HepG2 (cell line): Measurements from ENCODE around the gene NFIC. TPM values are rescaled to one million over a fixed set of nuclear protein-coding genes. Genes with fewer than 3 reads are reported as not detected.

Source experiments
- ATAC-seq: fragments of 200-7000 bp; cut with Tn5 transposase; 3 replicates; pipeline ENCODE4 v1.9.1; 2020; ENCODE audit warnings: mild to moderate bottlenecking, moderate library complexity
- BruUV-seq: library from RNA; stranded (reverse); fragments of 400-500 nt; replicated peaks from 2 replicates; lab custom pipeline; 2021; lab: Mats Ljungman, UMichigan
- CTCF ChIA-PET: fragments of 300-600 bp; formaldehyde crosslinking; extraction: SDS; loops from one replicate; lab custom pipeline; 2021; ENCODE audit warnings: low total read pairs, inconsistent platforms, low intra/inter-chr PET ratio; lab: Yijun Ruan, JAX
- POLR2A ChIA-PET: fragments of 350-600 bp; sonication (Branson Sonifier 250); formaldehyde crosslinking; loops from one replicate; lab custom pipeline; 2020; ENCODE audit warnings: antibody characterized with exemption, inconsistent platforms; lab: Yijun Ruan, JAX
- DNase-seq: peaks from one replicate; pipeline ENCODE4 v3.0.0-alpha.2; 2015; ENCODE audit warnings: low spot score
- FAIRE-seq: peaks from 3 replicates; lab custom pipeline; 2011; peaks lifted over from hg19 to GRCh38; lab: Jason Lieb, UNC
- H2AFZ ChIP-seq: one replicate; pipeline ENCODE4 v1.6.1; 2011; ENCODE audit warnings: low read length, inconsistent platforms
- H3K27ac ChIP-seq: fragments of 300-600 bp; 3 replicates; pipeline ENCODE4 v1.8.0; 2011; ENCODE audit warnings: mixed run types, mild to moderate bottlenecking, mixed read lengths, low read length, inconsistent platforms; ENCODE audit not compliant: insufficient read depth; ENCODE audit errors: extremely low read length
- H3K27me3 ChIP-seq, 2 experiments: fragments of 200-600 bp in 1 of 2; 2 replicates in 1 of 2; 3 replicates in 1 of 2; pipeline versions ENCODE4 v1.6.0 to v1.8.0; 2011; ENCODE audit warnings: low read length in 2 of 2, mild to moderate bottlenecking in 2 of 2, moderate library complexity in 2 of 2, inconsistent platforms in 1 of 2; ENCODE audit not compliant: insufficient read depth in 2 of 2, control insufficient read depth in 1 of 2
- H3K36me3 ChIP-seq, 2 experiments: fragments of 200-600 bp in 1 of 2; replicated peaks in 1 of 2; 2 replicates in 1 of 2; 3 replicates in 1 of 2; pipeline versions ENCODE4 v1.5.1 to v1.8.0; 2011; ENCODE audit warnings: low read length in 2 of 2, inconsistent platforms in 1 of 2; ENCODE audit not compliant: insufficient read depth in 2 of 2, control insufficient read depth in 1 of 2
- H3K4me1 ChIP-seq: 2 replicates; pipeline ENCODE4 v1.5.1; 2012; ENCODE audit warnings: low read length, inconsistent platforms; ENCODE audit not compliant: insufficient read depth
- H3K4me2 ChIP-seq: 2 replicates; pipeline ENCODE4 v1.6.0; 2011; ENCODE audit warnings: low read depth, low read length, inconsistent platforms
- H3K4me3 ChIP-seq, 3 experiments: fragments of 200-600 bp in 1 of 3; sonication (generic), shearing (Covaris generic) in 1 of 3; replicated peaks in 1 of 3; 2 replicates each; pipeline ENCODE4 v1.5.1; 2011 to 2016; ENCODE audit warnings: low read length in 3 of 3, inconsistent platforms in 2 of 3, low read depth in 2 of 3, mild to moderate bottlenecking in 2 of 3, control low read depth in 1 of 3, mixed read lengths in 1 of 3; ENCODE audit not compliant: insufficient read depth in 1 of 3
- H3K79me2 ChIP-seq: one replicate; pipeline ENCODE4 v1.6.1; 2011; ENCODE audit warnings: low read length, inconsistent platforms; ENCODE audit not compliant: insufficient read depth
- H3K9ac ChIP-seq: 2 replicates; pipeline ENCODE4 v1.6.0; 2011; ENCODE audit warnings: mild to moderate bottlenecking, low read depth, low read length, inconsistent platforms; ENCODE audit not compliant: insufficient read depth
- H3K9me3 ChIP-seq: 2 replicates; pipeline ENCODE4 v1.5.1; 2012; ENCODE audit warnings: mild to moderate bottlenecking, low read length
- H4K20me1 ChIP-seq: 2 replicates; pipeline ENCODE4 v1.6.0; 2011; ENCODE audit warnings: inconsistent platforms, mild to moderate bottlenecking, low read length, moderate library complexity; ENCODE audit not compliant: insufficient read depth
- KLF11 ChIP-seq: IDR thresholded peaks from 2 replicates; pipeline ENCODE4 v1.6.1; 2016; ENCODE audit warnings: missing compliant biosample characterization
- YY1 ChIP-seq: IDR thresholded peaks from 2 replicates; pipeline ENCODE4 v1.6.1; 2011; ENCODE audit warnings: low read length, low read depth, moderate library complexity, mild to moderate bottlenecking; ENCODE audit not compliant: insufficient read depth, insufficient replicate concordance
- ZNF343 ChIP-seq: sonication (generic); formaldehyde crosslinking; IDR thresholded peaks from 2 replicates; pipeline ENCODE4 v1.4.0; 2020; ENCODE audit warnings: mild to moderate bottlenecking, missing genetic modification reagents
- ZNF510 ChIP-seq: sonication (generic); formaldehyde crosslinking; IDR thresholded peaks from 2 replicates; pipeline ENCODE4 v1.4.0; 2020; ENCODE audit warnings: low read depth, mild to moderate bottlenecking, missing genetic modification reagents
- ZNF781 ChIP-seq: sonication (generic); formaldehyde crosslinking; IDR thresholded peaks from 2 replicates; pipeline ENCODE4 v1.5.1; 2020; ENCODE audit warnings: borderline replicate concordance, mild to moderate bottlenecking, missing genetic modification reagents; ENCODE audit errors: not compliant biosample characterization
- WGBS: methylation state at CpG from one replicate; pipeline ENCODE4 v1.1.6; 2017; ENCODE audit warnings: low lambda C conversion rate; 5-methylcytosine and 5-hydroxymethylcytosine counted together
- in situ Hi-C: cut with HindIII; loops from 2 replicates; pipeline ENCODE4 v1.10.0; 2017; ENCODE audit warnings: low pct_unique_long_range_greater_than_20kb; ENCODE audit not compliant: extremely low pct_ligation_motif_present
- intact Hi-C: fragments of 100-400 bp; cut with micrococcal nuclease; formaldehyde crosslinking; loops from one replicate; pipeline ENCODE4 v1.10.0; 2022; ENCODE audit not compliant: unreplicated experiment
- polyA plus RNA-seq, 8 experiments: library from polyadenylated mRNA; depleted of rRNA in 3 of 8; stranded (reverse) in 7 of 8; unstranded in 1 of 8; fragments of >200 nt; fragmentation: Illumina TruSeq in 4 of 8; extraction: Trizol in 4 of 8; gene quantifications; 2 replicates each; pipeline versions ENCODE4 v1.2.1 to v1.2.3, GENCODE V29; 2011 to 2016; ENCODE audit warnings: low read depth in 4 of 8, missing spikeins in 1 of 8, mixed read lengths in 1 of 8; ENCODE audit not compliant: insufficient read depth in 1 of 8
- total RNA-seq, 5 experiments: library from RNA; depleted of rRNA; stranded (reverse); fragments of >200 nt; fragmentation: Illumina TruSeq; extraction: Trizol; gene quantifications; 2 replicates each; pipeline ENCODE4 v1.2.3, GENCODE V29; 2016; ENCODE audit warnings: low read depth in 1 of 5
- TF ChIP-seq, protein P1 (sequence below): IDR thresholded peaks from 2 replicates; pipeline ENCODE4 v1.6.1; 2016; ENCODE audit warnings: missing compliant biosample characterization, missing genetic modification reagents, borderline replicate concordance
- TF ChIP-seq, protein P2 (sequence below): sonication (generic); formaldehyde crosslinking; conservative IDR thresholded peaks from 2 replicates; pipeline ENCODE4 v1.5.0; 2020; ENCODE audit warnings: missing genetic modification reagents

The NFIC gene
- total and polyA plus RNA-seq, 2 of the 13 experiments (the other 11 are each of a cell fraction or from before 2014, with no cell fraction given): 1.3 to 2.5 TPM

GRCh38 chr19:3359919-3360420, 6.4 kb upstream of the NFIC start:
- Histone ChIP-seq H2AFZ (no peak overlapping the region), H3K4me1 (peaks cover 36% of the 10 kb centered on the region), H3K27ac (peak overlapping the region; percentile 57), H3K9ac (peak overlapping the region; percentile 69; the same call in 1 of the 2 replicates), H3K9me3 (no peaks in the 10 kb centered on the region), H3K4me3 (peak overlapping the region; percentile 77 to 86 (median 80); a peak in 5 of 6 replicates), H4K20me1 (0 out of 2 replicates have a peak, but pooled peaks cover 2% of the 10 kb centered on the region), H3K27me3 (peaks cover 3 to 9% of the 10 kb centered on the region in 2 experiments; a peak in 4 of 5 replicates), H3K4me2 (peak overlapping the region; percentile 79), H3K36me3 (no peaks in the 10 kb centered on the region), H3K79me2 (peaks cover 4% of the 10 kb centered on the region)
- ChIA-PET POLR2A (no interaction called here), CTCF (no interaction called here)
- DNase-seq (no peak), FAIRE-seq (no peak), ATAC-seq (no peak)
- WGBS: no CpG with 5 or more reads among the region's 81 CpGs
- intact Hi-C loops (no loop called here), in situ Hi-C loops (no loop called here)
- BruUV-seq: no TSS peak
- TF ChIP-seq KLF11 (CRISPR knock-in tag) (no peak), YY1 (peak; percentile 86), ZNF343 (no peak), ZNF781 (CRISPR knock-in tag) (no peak)

GRCh38 chr19:3360421-3361383, 5.7 kb upstream of the NFIC start:
- intact Hi-C loops: no loop called here
- H3K9ac ChIP-seq: peak overlapping the region; percentile 56; the same call in 1 of the 2 replicates
- peak; percentile 11 for ATAC-seq
- TF ChIP-seq, protein P1, sequence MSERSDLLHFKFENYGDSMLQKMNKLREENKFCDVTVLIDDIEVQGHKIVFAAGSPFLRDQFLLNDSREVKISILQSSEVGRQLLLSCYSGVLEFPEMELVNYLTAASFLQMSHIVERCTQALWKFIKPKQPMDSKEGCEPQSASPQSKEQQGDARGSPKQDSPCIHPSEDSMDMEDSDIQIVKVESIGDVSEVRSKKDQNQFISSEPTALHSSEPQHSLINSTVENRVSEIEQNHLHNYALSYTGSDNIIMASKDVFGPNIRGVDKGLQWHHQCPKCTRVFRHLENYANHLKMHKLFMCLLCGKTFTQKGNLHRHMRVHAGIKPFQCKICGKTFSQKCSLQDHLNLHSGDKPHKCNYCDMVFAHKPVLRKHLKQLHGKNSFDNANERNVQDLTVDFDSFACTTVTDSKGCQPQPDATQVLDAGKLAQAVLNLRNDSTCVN (CRISPR knock-in tag): no peak
- no peak for TF ChIP-seq ZNF510
- TF ChIP-seq, protein P2, sequence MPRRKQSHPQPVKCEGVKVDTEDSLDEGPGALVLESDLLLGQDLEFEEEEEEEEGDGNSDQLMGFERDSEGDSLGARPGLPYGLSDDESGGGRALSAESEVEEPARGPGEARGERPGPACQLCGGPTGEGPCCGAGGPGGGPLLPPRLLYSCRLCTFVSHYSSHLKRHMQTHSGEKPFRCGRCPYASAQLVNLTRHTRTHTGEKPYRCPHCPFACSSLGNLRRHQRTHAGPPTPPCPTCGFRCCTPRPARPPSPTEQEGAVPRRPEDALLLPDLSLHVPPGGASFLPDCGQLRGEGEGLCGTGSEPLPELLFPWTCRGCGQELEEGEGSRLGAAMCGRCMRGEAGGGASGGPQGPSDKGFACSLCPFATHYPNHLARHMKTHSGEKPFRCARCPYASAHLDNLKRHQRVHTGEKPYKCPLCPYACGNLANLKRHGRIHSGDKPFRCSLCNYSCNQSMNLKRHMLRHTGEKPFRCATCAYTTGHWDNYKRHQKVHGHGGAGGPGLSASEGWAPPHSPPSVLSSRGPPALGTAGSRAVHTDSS (CRISPR knock-in tag): no peak

More at GRCh38 chr19:3360421-3361383, 5.7 kb upstream of the NFIC start:
- DNase-seq (no peak), FAIRE-seq (no peak)
- Histone ChIP-seq H3K4me2 (peak overlapping the region; percentile 79), H3K4me1 (peaks cover 36% of the 10 kb centered on the region), H3K9me3 (no peaks in the 10 kb centered on the region), H4K20me1 (0 out of 2 replicates have a peak, but pooled peaks cover 3% of the 10 kb centered on the region), H3K27me3 (peaks cover 3 to 9% of the 10 kb centered on the region in 2 experiments; a peak in 4 of 5 replicates), H3K27ac (no peak overlapping the region), H3K79me2 (peaks cover 4% of the 10 kb centered on the region), H3K36me3 (no peaks in the 10 kb centered on the region), H3K4me3 (peak overlapping the region; percentile 48 to 86 (median 68); a peak in 5 of 6 replicates), H2AFZ (no peak overlapping the region)
- ChIA-PET POLR2A (no interaction called here), CTCF (no interaction called here)
- BruUV-seq: no TSS peak
- WGBS: 95% methylated on average over 29 of the region's 90 CpGs
- in situ Hi-C loops: no loop called here
